HG03432 (cell line): Measurements from ENCODE around the gene CCNI.
"Not testable (repeated sequence)": the region's sequence is repeated elsewhere in the genome, so short reads cannot be mapped to it uniquely, and the experiment has no call there.

Source experiments
- ATAC-seq: cut with Tn5 transposase; IDR thresholded peaks from one replicate; pipeline ENCODE4 v1.9.1; 2021; ENCODE audit warnings: mild to moderate bottlenecking, moderate library complexity; ENCODE audit not compliant: unreplicated experiment

Gene CCNI

DNA sequence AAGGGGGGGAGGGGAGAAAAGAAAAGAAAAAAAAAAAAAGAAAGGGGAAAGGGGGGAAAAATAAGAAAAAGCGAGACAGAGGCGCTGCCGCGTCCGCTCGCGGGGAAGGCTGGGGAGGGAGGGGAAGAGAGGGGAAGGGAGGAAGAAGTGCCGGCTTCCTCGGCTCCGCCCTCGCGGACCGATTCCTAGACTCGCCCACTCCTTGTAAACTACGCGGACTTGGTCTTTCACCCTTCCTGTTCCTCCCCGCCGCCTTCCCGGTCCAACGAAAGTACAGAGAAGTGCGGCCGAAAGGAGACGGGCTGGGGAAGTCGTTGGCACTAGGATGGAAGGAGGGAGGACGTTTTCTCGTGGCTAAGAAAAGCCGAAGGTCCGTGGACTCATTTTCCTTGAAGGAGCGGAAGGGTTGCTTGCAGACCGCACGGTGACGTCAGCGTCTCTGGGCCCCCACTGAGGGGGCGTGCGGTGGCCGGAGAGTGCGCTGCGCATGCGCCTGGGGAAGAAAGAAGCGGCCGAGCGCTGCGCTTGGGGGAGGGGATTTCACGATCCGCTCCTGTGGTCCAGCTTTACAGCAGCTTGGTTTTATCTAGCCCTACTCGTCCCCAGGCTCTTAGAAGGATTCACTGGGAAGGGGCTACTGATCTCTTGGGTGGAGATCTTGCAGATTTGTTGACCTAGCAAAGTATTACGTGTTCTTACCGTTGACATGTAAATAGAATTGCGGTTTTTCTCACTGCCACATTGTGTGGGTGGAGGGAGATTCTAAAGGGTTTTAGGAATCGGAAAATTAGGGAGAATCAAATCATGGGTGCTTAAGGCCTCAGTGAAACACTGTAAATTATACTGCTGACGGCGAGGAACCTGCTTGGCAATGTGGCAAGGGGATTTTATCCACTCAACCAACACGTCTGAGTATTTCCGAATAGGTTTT lies at the start of gene CCNI:
Gene CCNI, minus strand, starts transcription at position 121 of the 931 bp plus-strand sequence. CDS start 9,627 bp downstream, outside the sequence.
- peak; percentile 68 for ATAC-seq

GRCh38 chr4:77124576-77124975 lies 48.8 kb upstream of the CCNI start:
- ATAC-seq: no peak

- ATAC-seq: no peak
These were observed 47.6 kb upstream of the CCNI start for GRCh38 chr4:77123411-77123810.

DNA sequence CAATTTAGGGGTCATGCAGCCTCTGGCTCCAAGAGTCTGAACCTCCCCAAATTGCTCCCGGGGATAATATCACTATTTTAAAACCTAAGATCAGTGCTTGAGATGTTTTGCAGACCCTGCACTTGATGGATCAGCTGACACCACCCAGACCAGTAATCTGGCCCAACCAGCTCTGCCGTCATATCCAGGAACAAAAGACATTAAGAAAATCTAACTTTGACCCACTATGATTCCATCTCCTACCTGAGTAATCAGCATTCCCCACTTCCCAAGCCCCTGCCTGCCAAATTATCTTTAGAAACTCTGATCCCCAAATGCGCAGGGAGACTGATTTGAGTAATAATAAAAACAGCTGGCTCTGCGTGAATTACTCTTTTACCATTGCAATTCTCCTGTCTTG lies 46.9 kb upstream of the CCNI start:
- ATAC-seq: no peak

DNA sequence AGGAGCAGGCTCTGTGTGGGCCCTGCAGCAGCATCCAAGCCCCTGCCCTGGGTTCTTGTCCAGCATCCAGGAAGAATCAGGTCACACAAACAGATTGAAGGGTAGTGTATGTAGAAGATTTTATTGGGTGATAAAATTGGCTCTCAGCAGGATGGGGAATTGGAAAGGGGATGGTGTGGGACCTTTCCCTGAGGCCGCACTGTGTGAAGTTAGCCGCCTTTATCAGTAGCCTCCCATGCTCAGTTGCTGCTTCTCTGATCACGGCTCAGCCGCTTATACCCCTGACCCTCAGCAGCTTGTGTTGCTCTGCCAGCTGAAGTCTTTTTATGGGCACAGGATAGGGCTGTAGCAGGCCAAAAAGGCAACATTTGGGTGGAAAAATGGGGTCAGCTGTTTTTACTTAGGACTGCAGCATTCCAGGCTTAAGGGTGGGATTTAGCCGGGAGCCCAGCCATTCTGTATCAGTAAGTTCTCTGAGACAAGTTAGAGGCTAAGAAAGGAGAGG lies 46.0 kb upstream of the CCNI start:
- no peak for ATAC-seq

DNA sequence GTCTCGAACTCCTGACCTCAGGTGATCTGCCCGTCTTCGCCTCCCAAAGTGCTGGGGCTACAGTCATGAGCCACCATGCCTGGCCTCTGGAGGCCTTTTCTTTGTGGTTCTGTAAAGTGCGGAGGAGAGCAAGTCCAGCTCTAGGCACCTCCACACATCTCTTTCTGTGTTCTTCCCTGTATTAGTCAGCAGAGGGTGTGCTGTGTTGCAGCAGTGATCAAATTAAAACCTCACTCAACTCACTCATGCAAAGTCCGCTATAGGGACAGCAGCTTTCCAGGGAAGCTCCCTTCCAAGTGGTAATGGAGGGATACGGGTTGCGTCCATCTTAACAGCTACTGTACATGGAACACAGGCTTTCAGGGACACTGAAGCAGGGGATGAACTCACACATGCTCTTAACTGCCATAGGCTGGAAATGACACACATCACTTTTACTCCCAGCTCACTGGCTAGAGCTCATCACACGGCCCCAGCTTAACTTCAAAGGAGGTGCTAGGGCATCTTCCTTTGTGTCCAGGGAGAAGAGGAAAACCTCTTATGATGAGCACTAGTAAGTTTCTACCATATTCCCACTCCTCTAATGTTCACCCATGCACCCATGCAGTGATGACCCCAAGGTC lies 45.2 kb upstream of the CCNI start:
- ATAC-seq: peak; percentile 70

- no peak for ATAC-seq
These were observed 41.9 kb upstream of the CCNI start for GRCh38 chr4:77117721-77118120.

DNA sequence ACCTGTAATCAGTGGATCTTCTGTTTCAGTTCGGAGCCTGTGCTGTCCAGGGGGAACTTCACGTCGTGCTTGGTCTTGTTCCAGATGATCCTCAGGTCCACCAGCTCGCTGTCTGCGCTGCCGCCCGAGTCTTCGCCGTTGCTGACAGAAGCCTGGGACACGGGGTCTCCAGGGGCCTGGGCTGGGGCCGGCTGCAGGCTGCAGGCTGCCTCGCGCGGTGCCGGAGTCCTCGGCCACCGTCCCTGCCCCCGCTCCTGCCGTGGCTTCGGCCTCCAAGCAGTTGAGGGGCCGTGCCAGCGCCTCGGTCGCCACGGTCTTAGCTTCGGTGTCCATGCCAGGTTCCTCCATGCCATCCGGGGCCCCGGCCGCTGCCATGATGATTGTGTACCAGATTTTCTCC lies 37.3 kb upstream of the CCNI start:
- no peak for ATAC-seq

DNA sequence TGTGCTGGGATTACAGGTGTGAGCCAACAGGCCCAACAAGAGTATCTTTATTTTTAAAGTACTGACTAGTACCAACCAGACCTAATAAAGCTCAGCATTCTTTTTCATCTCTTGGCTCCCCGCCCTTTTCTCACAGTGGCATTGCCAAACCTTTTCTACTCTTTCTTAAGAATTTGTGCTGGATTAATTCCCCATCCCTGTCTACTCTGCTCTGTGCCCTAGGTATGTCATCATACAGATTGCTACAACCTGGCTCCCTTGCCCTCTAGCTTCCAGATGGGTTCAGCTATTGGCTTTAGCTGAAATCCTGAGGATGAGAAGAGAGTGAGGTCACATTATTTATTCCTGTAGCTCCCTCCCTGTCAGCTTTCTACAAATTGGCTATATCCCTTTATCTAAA lies 34.9 kb upstream of the CCNI start:
- no peak for ATAC-seq

DNA sequence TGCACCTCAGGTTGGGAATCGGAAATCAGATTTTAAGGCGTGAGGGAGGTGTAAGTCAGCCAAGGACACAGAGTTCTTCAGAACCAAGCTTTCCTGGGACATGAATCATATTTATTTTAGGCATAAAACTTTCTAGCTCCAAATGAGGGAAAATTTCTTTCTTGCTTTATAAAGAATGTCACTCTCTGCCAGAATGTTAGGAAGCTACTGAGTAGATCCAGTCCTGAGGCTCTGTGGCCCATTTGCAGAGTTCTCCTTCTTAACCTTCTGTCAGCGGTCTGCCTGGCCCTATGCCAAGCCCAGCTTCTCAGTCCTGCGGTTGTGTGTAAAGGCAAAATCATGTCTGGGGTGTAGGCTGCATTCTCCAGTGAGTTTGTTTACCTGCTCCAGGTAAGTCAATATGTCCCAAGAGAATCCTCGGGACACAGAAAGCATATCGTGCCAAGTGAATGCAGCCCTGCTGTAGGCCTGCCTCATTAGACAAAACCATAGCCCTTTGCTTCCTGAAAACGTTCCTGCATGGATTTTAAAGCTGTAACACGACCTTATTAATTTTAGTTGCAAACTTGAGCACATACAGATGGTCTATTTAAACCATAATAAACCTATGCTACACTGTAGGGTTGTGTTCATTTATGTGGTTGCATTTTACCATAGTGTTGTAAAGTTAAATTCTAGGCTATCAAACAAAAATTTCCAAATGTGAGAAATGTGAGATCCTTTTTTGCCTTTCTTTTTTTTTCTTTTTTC lies 29.2 kb upstream of the CCNI start:
- ATAC-seq: no peak

DNA sequence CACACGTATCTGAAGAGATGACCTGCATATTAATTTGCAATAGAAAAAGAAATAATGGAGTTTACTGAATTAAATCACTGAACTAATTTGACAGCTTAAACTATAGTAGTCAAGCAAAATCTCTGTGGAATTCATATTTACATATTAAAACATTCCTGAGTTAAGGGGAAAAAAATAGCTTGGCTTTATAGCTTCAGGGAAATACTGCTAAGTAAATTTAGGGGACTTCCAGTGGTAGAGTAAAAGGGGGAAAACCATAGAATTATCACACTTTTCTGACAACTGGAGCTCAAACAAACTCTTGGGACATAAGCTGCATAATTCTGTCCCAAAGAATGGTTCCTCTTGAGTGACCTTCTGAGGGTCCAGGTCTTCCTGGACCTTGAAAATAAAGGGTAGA lies 28.6 kb upstream of the CCNI start:
- ATAC-seq: no peak

DNA sequence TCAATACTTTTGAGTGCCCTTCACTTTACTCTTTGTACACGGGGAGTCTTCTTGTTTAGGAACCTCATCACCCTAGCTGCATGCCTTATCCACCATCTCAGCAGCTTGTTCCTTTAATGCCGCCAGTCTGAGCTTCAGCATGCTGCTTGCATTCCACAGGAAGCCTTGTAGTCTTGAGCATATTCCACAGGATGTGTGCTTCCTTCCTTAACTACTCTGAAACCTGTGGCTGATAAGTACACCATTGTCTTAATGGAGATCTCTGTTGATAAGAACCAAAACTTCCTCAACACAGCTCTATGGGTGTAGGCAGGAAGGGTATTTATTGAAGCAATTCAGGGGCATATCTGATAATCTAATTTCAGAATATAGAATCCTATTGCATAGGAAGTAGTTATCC lies 24.4 kb upstream of the CCNI start:
- ATAC-seq: no peak

GRCh38 chr4:77097611-77098010 lies 21.8 kb upstream of the CCNI start:
- no peak for ATAC-seq

DNA sequence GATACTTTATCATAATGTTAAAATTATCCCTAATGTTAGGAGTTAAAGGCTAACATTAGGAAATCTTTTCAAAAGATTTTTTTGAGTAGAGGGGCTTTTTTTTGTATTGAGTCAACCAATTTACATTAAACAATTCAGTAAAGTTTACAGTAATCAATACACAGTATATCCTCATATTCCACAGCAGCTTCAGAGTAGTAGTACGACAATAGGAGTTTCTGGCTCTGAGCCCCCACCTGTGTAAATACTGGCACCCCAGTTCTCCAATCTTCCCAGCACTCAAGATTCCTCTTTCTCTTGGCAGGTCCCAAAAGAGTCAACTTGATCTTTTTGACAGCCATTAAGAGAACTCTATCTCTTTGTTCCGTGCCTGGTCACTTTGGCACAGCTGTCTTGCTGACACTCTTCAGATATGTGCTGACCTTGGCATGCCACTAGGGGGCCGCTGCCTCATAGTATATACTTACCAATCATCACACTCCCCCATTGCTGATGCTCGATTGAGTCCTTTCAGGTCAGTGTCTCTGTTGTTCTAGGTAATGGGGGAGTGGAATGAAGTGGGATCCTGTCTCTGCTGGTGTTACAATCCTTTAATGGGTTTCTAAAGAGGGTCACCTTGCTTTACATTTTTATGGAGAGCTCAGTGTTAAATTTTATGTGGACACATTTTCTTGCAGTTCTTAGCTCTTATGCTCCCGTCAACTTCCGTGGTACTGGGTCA lies 19.5 kb upstream of the CCNI start:
- ATAC-seq: peak; percentile 98

- ATAC-seq: no peak
These were observed 18.7 kb upstream of the CCNI start for GRCh38 chr4:77094496-77094895.

GRCh38 chr4:77093401-77093800 lies 17.6 kb upstream of the CCNI start:
- ATAC-seq: no peak

DNA sequence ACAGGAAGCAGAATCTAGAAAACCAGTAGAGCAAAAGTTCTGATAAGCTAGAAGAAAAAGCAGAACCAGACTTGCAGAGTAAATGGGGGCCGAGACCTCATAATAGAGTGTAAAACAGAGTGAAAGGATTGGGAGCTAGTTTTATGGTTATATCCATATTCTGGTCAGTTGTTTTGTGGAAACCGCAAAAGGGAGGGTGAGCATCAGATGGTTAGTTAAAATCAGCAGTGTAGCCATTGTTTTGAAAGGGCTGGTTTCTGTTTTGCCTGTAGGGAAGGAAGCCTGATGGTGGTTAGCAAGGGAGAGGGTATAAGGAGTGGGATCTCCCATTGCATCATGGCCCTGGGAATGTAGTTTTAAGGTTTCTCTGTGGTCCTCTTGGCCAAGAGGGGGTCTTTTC lies 17.2 kb upstream of the CCNI start:
- ATAC-seq: no peak

GRCh38 chr4:77089866-77090265 lies 14.1 kb upstream of the CCNI start:
- ATAC-seq: no peak

DNA sequence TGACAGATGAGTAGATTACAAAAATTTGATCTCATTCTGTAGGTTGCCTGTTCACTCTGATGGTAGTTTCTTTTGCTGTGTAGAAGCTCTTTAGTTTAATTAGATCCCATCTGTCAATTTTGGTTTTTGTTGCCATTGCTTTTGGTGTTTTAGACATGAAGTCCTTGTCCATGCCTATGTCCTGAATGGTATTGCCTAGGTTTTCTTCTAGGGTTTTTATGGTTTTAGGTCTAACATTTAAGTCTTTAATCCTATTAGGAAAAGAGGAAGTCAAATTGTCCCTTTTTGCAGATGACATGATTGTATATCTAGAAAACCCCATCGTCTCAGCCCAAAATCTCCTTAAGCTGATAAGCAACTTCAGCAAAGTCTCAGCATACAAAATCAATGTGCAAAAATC lies 11.2 kb upstream of the CCNI start:
- ATAC-seq: not testable (repeated sequence)

DNA sequence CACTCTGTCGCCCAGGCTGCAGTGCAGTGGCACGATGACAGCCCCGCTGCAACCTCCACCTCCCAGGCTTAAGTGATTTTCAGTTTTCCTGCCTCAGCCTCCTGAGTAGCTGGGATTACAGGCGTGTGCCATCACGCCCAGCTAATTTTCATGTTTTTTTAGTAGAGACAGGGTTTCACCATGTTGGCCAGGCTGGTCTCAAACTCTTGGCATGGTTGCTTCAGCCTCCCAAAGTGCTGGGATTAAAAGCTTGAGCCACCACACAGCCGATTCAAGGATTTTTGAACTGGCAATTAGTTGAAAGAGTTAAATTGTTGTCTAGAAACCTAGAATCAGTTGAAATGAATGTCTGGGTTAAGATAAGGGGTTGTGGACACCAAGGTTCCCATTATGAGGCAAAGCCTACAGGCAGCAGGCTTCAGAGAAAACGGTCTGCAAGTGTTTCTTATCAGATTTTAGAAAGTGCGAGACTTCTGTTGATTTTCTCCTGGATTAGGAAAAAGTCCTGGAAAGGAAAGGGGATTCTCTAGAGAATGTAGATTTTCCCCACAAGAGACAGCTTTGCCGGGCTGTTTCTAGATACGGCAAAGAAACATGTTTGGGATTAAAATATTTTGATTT lies 8.3 kb upstream of the CCNI start:
- no peak for ATAC-seq
